Measurements from ENCODE around the gene MXRA8. TPM values are rescaled to one million over a fixed set of nuclear protein-coding genes. Genes with fewer than 3 reads are reported as not detected.

Gene MXRA8
- total and polyA plus RNA-seq, 9 of the 15 experiments (the other 6 are each of a cell fraction or from before 2014, with no cell fraction given): 0.66 to 11.3 (median 6.3) TPM

GRCh38 chr1:1309251-1310108 lies 48.9 kb downstream of the MXRA8 start (continued):
- TF ChIP-seq, protein P1, sequence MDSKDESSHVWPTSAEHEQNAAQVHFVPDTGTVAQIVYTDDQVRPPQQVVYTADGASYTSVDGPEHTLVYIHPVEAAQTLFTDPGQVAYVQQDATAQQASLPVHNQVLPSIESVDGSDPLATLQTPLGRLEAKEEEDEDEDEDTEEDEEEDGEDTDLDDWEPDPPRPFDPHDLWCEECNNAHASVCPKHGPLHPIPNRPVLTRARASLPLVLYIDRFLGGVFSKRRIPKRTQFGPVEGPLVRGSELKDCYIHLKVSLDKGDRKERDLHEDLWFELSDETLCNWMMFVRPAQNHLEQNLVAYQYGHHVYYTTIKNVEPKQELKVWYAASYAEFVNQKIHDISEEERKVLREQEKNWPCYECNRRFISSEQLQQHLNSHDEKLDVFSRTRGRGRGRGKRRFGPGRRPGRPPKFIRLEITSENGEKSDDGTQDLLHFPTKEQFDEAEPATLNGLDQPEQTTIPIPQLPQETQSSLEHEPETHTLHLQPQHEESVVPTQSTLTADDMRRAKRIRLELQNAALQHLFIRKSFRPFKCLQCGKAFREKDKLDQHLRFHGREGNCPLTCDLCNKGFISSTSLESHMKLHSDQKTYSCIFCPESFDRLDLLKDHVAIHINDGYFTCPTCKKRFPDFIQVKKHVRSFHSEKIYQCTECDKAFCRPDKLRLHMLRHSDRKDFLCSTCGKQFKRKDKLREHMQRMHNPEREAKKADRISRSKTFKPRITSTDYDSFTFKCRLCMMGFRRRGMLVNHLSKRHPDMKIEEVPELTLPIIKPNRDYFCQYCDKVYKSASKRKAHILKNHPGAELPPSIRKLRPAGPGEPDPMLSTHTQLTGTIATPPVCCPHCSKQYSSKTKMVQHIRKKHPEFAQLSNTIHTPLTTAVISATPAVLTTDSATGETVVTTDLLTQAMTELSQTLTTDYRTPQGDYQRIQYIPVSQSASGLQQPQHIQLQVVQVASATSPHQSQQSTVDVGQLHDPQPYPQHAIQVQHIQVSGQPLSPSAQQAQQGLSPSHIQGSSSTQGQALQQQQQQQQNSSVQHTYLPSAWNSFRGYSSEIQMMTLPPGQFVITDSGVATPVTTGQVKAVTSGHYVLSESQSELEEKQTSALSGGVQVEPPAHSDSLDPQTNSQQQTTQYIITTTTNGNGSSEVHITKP (IDR thresholded peaks at IDR 0.05; ENCODE audit: partially characterized antibody): no peak
- TF ChIP-seq DPF2 (IDR thresholded peaks at IDR 0.05) (0 out of 2 replicates have a peak, but pooled peaks have one; percentile 9), THRA (IDR thresholded peaks at IDR 0.05) (no peak), PYGO2 (tag; IDR thresholded peaks at IDR 0.05) (no peak), ZNF778 (CRISPR knock-in tag; IDR thresholded peaks at IDR 0.05) (no peak), SUPT5H (IDR thresholded peaks at IDR 0.05) (peak; percentile 53), TCF7 (IDR thresholded peaks at IDR 0.05; ENCODE audit: borderline replicate concordance) (0 out of 2 replicates have a peak, but pooled peaks have one; percentile 3), RBM39 (optimal IDR thresholded peaks at IDR 0.05; ENCODE audit: low read depth, low read length) (no peak), XRCC4 (IDR thresholded peaks at IDR 0.05; ENCODE audit: extremely low read depth, insufficient read depth, insufficient read length) (no peak), WHSC1 (IDR thresholded peaks at IDR 0.05; ENCODE audit: low read length) (no peak), TCF3 (CRISPR knock-in tag; IDR thresholded peaks at IDR 0.05) (no peak), ZNF395 (CRISPR knock-in tag; IDR thresholded peaks at IDR 0.05) (no peak), UBTF (IDR thresholded peaks at IDR 0.05; ENCODE audit: borderline replicate concordance in 1 of 2, low read depth in 2 of 2, low read length in 2 of 2) (0 out of 4 replicates have a peak, but pooled peaks of 1 of the 2 experiments have one; percentile 60), ZBTB7A (IDR thresholded peaks at IDR 0.05; ENCODE audit: borderline replicate concordance, control insufficient read depth, low read depth, low read length) (peak; percentile 75)
- TF ChIP-seq, protein P2, sequence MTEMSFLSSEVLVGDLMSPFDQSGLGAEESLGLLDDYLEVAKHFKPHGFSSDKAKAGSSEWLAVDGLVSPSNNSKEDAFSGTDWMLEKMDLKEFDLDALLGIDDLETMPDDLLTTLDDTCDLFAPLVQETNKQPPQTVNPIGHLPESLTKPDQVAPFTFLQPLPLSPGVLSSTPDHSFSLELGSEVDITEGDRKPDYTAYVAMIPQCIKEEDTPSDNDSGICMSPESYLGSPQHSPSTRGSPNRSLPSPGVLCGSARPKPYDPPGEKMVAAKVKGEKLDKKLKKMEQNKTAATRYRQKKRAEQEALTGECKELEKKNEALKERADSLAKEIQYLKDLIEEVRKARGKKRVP (CRISPR knock-in tag; IDR thresholded peaks at IDR 0.05): no peak
